Activated T-cell treated with anti-CD3 and anti-CD28 coated beads for 4 hours (primary cell): ENCODE data around the gene RLIM.

Source experiments
- DNase-seq: peaks from one replicate; pipeline ENCODE4 v3.0.0-alpha.2; 2020

Gene RLIM

GRCh38 chrX:74536152-74536831, 78.1 kb downstream of the RLIM start:
- DNase-seq = no peak

GRCh38 chrX:74535408-74536151, 78.8 kb downstream of the RLIM start:
- DNase-seq = no peak
